Measurements from ENCODE around the gene IGSF3. TPM values are rescaled to one million over a fixed set of nuclear protein-coding genes. Genes with fewer than 3 reads are reported as not detected.
"Not testable (repeated sequence)": the region's sequence is repeated elsewhere in the genome, so short reads cannot be mapped to it uniquely, and the experiment has no call there.

Gene IGSF3
- total and polyA plus RNA-seq, 2 donors from 2014 or later: 12.0 to 38.8 TPM

DNA sequence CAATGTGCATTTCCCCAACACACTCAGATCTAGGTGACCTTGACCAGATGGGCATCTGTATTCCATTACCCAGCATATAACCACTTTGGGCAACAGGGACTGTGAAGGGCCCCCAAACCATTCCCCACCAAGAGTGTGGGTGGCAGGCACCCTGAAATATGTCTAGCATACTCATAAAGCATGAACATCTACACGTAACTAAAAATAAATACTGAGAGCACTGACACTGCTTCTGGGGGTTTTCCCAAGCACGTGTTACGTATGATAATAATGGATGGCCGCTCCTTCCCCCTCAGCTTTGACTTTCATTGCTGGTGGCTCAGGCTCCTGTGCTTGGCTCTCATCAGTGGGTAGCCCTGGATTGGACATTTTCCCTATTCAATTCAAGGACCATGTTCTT lies 39.1 kb downstream of the IGSF3 start:
- Histone ChIP-seq H3K9ac (ENCODE audit: low read length in 3 of 3) (no peak overlapping the region), H3K27me3 (ENCODE audit: control insufficient read depth, insufficient read depth, low read length) (no peaks in the 10 kb centered on the region), H3K4me1 (ENCODE audit: control insufficient read depth in 2 of 3, insufficient read depth in 2 of 3, low read depth in 1 of 3, low read length in 3 of 3) (peaks cover 0 to 21% (median 16%) of the 10 kb centered on the region in 3 donors), H3K4me3 (ENCODE audit: low read length in 3 of 3) (no peak overlapping the region), H3K27ac (ENCODE audit: low read depth in 2 of 2, low read length in 2 of 2) (peak overlapping the region; percentile 51 to 81), H3K36me3 (ENCODE audit: control insufficient read depth in 2 of 3, insufficient read depth in 3 of 3, low read length in 3 of 3) (no peaks in the 10 kb centered on the region), H3K9me3 (ENCODE audit: control insufficient read depth in 2 of 3, insufficient read depth in 1 of 3, low read length in 3 of 3) (no peaks in the 10 kb centered on the region)
- no peak for FAIRE-seq
- intact Hi-C loops (cut with DNase I): no loop called here
- DNase-seq: no peak
- TF ChIP-seq, protein P1, sequence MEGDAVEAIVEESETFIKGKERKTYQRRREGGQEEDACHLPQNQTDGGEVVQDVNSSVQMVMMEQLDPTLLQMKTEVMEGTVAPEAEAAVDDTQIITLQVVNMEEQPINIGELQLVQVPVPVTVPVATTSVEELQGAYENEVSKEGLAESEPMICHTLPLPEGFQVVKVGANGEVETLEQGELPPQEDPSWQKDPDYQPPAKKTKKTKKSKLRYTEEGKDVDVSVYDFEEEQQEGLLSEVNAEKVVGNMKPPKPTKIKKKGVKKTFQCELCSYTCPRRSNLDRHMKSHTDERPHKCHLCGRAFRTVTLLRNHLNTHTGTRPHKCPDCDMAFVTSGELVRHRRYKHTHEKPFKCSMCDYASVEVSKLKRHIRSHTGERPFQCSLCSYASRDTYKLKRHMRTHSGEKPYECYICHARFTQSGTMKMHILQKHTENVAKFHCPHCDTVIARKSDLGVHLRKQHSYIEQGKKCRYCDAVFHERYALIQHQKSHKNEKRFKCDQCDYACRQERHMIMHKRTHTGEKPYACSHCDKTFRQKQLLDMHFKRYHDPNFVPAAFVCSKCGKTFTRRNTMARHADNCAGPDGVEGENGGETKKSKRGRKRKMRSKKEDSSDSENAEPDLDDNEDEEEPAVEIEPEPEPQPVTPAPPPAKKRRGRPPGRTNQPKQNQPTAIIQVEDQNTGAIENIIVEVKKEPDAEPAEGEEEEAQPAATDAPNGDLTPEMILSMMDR (IDR thresholded peaks at IDR 0.05; ENCODE audit: borderline replicate concordance, extremely low read depth, insufficient read depth): no peak

DNA sequence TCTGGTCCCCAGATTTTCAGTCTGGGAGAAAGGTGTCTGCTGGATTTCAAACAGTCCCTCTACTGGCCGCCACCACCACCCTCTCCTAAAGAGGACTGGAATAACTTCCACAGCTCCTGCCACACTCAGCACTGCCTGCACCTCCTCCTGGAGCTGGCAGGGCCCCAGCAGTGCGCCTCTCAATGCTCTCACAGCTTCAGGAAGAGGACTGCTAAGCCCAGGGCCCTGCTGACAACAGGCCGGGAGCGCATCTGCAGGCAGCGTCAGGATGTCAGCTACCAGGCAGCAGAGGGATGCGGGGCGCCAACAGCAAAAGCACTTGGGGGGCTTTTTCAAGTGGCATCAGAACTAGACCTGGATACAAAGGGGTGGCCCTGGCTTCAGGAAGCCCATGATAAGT lies 40.2 kb downstream of the IGSF3 start:
- H3K9ac ChIP-seq (ENCODE audit: low read length in 3 of 3); H3K4me3 ChIP-seq (ENCODE audit: low read length in 3 of 3); H3K27me3 ChIP-seq (ENCODE audit: control insufficient read depth, insufficient read depth, low read length); H3K36me3 ChIP-seq (ENCODE audit: control insufficient read depth in 2 of 3, insufficient read depth in 3 of 3, low read length in 3 of 3); H3K9me3 ChIP-seq (ENCODE audit: control insufficient read depth in 2 of 3, insufficient read depth in 1 of 3, low read length in 3 of 3); intact Hi-C loops (cut with DNase I); FAIRE-seq: not testable (repeated sequence)
- peak overlapping the region; percentile 74 to 81 for H3K27ac ChIP-seq (ENCODE audit: low read depth in 2 of 2, low read length in 2 of 2)
- peaks cover 0 to 18% (median 16%) of the 10 kb centered on the region in 3 donors for H3K4me1 ChIP-seq (ENCODE audit: control insufficient read depth in 2 of 3, insufficient read depth in 2 of 3, low read depth in 1 of 3, low read length in 3 of 3)
- peak in 1 of 5 donors; percentile 80 for DNase-seq

DNA sequence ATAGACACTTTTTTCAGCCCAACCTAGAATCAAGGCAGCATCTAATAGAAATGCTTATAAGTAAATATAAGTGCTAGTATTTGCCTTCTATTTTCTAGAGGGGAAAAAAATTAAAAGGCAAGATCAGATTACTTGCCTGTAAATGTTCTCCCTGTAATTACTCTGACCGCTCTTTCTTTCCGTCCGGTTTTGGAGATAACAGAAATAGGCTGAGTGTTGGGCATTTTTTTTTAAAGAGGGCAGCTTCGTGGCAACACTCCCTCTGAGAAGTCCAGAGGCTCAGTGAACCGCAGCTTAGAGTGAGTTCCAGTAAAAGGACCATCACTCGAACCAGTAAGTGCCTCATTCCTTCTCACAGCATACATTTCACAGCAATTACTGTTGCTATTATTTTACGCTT lies 40.6 kb downstream of the IGSF3 start:
- DNase-seq: peak in 2 of 5 donors; percentile 38 to 45
- H3K9me3 ChIP-seq (ENCODE audit: control insufficient read depth in 2 of 3, insufficient read depth in 1 of 3, low read length in 3 of 3); H3K4me3 ChIP-seq (ENCODE audit: low read length in 3 of 3); H3K9ac ChIP-seq (ENCODE audit: low read length in 3 of 3); FAIRE-seq; intact Hi-C loops (cut with DNase I); H3K36me3 ChIP-seq (ENCODE audit: control insufficient read depth in 2 of 3, insufficient read depth in 3 of 3, low read length in 3 of 3); H3K27me3 ChIP-seq (ENCODE audit: control insufficient read depth, insufficient read depth, low read length): not testable (repeated sequence)
- Histone ChIP-seq H3K27ac (ENCODE audit: low read depth in 2 of 2, low read length in 2 of 2) (peak overlapping the region; percentile 76 to 81), H3K4me1 (ENCODE audit: control insufficient read depth in 2 of 3, insufficient read depth in 2 of 3, low read depth in 1 of 3, low read length in 3 of 3) (peaks cover 0 to 14% (median 13%) of the 10 kb centered on the region in 3 donors)

DNA sequence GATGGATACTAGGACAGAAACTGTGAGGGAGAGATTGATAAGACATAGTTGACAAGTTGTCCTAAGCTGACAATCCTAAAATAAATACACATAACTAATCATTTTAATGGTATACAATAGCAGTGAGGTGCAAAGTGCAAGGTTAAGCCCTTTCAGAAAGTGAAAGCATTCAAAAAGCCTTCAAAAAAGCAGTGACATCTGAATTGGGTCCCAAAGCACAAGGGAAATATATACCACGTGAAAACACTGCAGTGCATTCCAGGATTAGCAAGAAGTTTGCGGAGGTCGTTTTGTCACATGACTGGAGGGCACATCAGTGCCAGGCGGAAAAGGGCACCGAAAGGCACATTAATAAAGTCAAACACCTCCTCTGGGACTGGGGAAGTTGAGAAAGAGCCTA lies 42.4 kb downstream of the IGSF3 start:
- H3K9me3 ChIP-seq (ENCODE audit: control insufficient read depth in 2 of 3, insufficient read depth in 1 of 3, low read length in 3 of 3); DNase-seq; H3K27me3 ChIP-seq (ENCODE audit: control insufficient read depth, insufficient read depth, low read length); intact Hi-C loops (cut with DNase I); FAIRE-seq; H3K4me3 ChIP-seq (ENCODE audit: low read length in 3 of 3); H3K9ac ChIP-seq (ENCODE audit: low read length in 3 of 3); H3K36me3 ChIP-seq (ENCODE audit: control insufficient read depth in 2 of 3, insufficient read depth in 3 of 3, low read length in 3 of 3): not testable (repeated sequence)
- peak overlapping the region; percentile 67 to 83 for H3K27ac ChIP-seq (ENCODE audit: low read depth in 2 of 2, low read length in 2 of 2)
- peaks cover 0 to 10% (median 9%) of the 10 kb centered on the region in 3 donors for H3K4me1 ChIP-seq (ENCODE audit: control insufficient read depth in 2 of 3, insufficient read depth in 2 of 3, low read depth in 1 of 3, low read length in 3 of 3)

GRCh38 chr1:116624040-116624439 lies 43.5 kb downstream of the IGSF3 start:
- no peak overlapping the region for H3K9ac ChIP-seq (ENCODE audit: low read length in 3 of 3)
- DNase-seq (no peak), FAIRE-seq (no peak)
- TF ChIP-seq, protein P1 (IDR thresholded peaks at IDR 0.05; ENCODE audit: borderline replicate concordance, extremely low read depth, insufficient read depth): no peak
- H3K9me3 ChIP-seq (ENCODE audit: control insufficient read depth in 2 of 3, insufficient read depth in 1 of 3, low read length in 3 of 3): no peaks in the 10 kb centered on the region
- peak overlapping the region; percentile 67 to 83 for H3K27ac ChIP-seq (ENCODE audit: low read depth in 2 of 2, low read length in 2 of 2)
- H3K4me1 ChIP-seq (ENCODE audit: control insufficient read depth in 2 of 3, insufficient read depth in 2 of 3, low read depth in 1 of 3, low read length in 3 of 3): peaks cover 0 to 10% (median 9%) of the 10 kb centered on the region in 3 donors
- H3K4me3 ChIP-seq (ENCODE audit: low read length in 3 of 3): no peak overlapping the region
- H3K36me3 ChIP-seq (ENCODE audit: control insufficient read depth in 2 of 3, insufficient read depth in 3 of 3, low read length in 3 of 3): no peaks in the 10 kb centered on the region
- intact Hi-C loops (cut with DNase I): no loop called here
- H3K27me3 ChIP-seq (ENCODE audit: control insufficient read depth, insufficient read depth, low read length): no peaks in the 10 kb centered on the region

GRCh38 chr1:116622496-116622895 lies 45.0 kb downstream of the IGSF3 start:
- H3K9ac ChIP-seq (ENCODE audit: low read length in 3 of 3); H3K27me3 ChIP-seq (ENCODE audit: control insufficient read depth, insufficient read depth, low read length); FAIRE-seq; H3K4me1 ChIP-seq (ENCODE audit: control insufficient read depth in 2 of 3, insufficient read depth in 2 of 3, low read depth in 1 of 3, low read length in 3 of 3); H3K9me3 ChIP-seq (ENCODE audit: control insufficient read depth in 2 of 3, insufficient read depth in 1 of 3, low read length in 3 of 3); H3K4me3 ChIP-seq (ENCODE audit: low read length in 3 of 3); intact Hi-C loops (cut with DNase I); H3K36me3 ChIP-seq (ENCODE audit: control insufficient read depth in 2 of 3, insufficient read depth in 3 of 3, low read length in 3 of 3); DNase-seq: not testable (repeated sequence)
- H3K27ac ChIP-seq (ENCODE audit: low read depth in 2 of 2, low read length in 2 of 2): peak overlapping the region in 1 of 2 donors; percentile 49

GRCh38 chr1:116621756-116622155 lies 45.8 kb downstream of the IGSF3 start:
- H3K4me3 ChIP-seq (ENCODE audit: low read length in 3 of 3); H3K9ac ChIP-seq (ENCODE audit: low read length in 3 of 3); H3K27ac ChIP-seq (ENCODE audit: low read depth in 2 of 2, low read length in 2 of 2); intact Hi-C loops (cut with DNase I); H3K4me1 ChIP-seq (ENCODE audit: control insufficient read depth in 2 of 3, insufficient read depth in 2 of 3, low read depth in 1 of 3, low read length in 3 of 3); H3K27me3 ChIP-seq (ENCODE audit: control insufficient read depth, insufficient read depth, low read length); FAIRE-seq; H3K36me3 ChIP-seq (ENCODE audit: control insufficient read depth in 2 of 3, insufficient read depth in 3 of 3, low read length in 3 of 3); H3K9me3 ChIP-seq (ENCODE audit: control insufficient read depth in 2 of 3, insufficient read depth in 1 of 3, low read length in 3 of 3); DNase-seq: not testable (repeated sequence)

All from kidney (tissue), 14 donors.